Parathyroid adenoma (tissue), 2 donors: ENCODE measurements around the gene REV1.

Experiments
- H2AFZ ChIP-seq: fragments of 300-600 bp; sonication (generic); one replicate; pipeline ENCODE4 v1.7.0; 2017; ENCODE audit warnings: antibody characterized with exemption, mild to moderate bottlenecking
- H3K27ac ChIP-seq: fragments of 300-600 bp; sonication (generic); one replicate; pipeline ENCODE4 v1.7.0; 2017
- H3K27me3 ChIP-seq: fragments of 300-600 bp; sonication (generic); one replicate; pipeline ENCODE4 v1.7.0; 2017; ENCODE audit warnings: low read length; ENCODE audit not compliant: control insufficient read depth, insufficient read depth
- H3K36me3 ChIP-seq: fragments of 300-600 bp; sonication (generic); one replicate; pipeline ENCODE4 v1.7.0; 2017; ENCODE audit warnings: low read length; ENCODE audit not compliant: control insufficient read depth, insufficient read depth
- H3K4me1 ChIP-seq: fragments of 300-600 bp; sonication (generic); one replicate; pipeline ENCODE4 v1.7.0; 2017; ENCODE audit warnings: control low read depth
- H3K4me2 ChIP-seq: fragments of 300-600 bp; sonication (generic); one replicate; pipeline ENCODE4 v1.7.0; 2017; ENCODE audit warnings: low read length
- H3K4me3 ChIP-seq: fragments of 300-600 bp; sonication (generic); one replicate; pipeline ENCODE4 v1.7.0; 2017; ENCODE audit warnings: low read depth, low read length
- H3K79me2 ChIP-seq: fragments of 300-600 bp; sonication (generic); one replicate; pipeline ENCODE4 v1.7.0; 2017; ENCODE audit warnings: control low read depth
- H3K9ac ChIP-seq: fragments of 300-600 bp; sonication (generic); one replicate; pipeline ENCODE4 v1.7.0; 2017; ENCODE audit warnings: mild to moderate bottlenecking
- H3K9me3 ChIP-seq: fragments of 300-600 bp; sonication (generic); one replicate; pipeline ENCODE4 v1.7.0; 2017; ENCODE audit warnings: low read length; ENCODE audit not compliant: control insufficient read depth
- TF ChIP-seq, protein P1 (sequence below): fragments of 300-600 bp; sonication (generic); IDR thresholded peaks from one replicate; pipeline ENCODE4 v1.7.0; 2017; ENCODE audit warnings: antibody characterized with exemption, mild to moderate bottlenecking
- donor health status: primary hyperparathyroidism.

The REV1 gene

DNA sequence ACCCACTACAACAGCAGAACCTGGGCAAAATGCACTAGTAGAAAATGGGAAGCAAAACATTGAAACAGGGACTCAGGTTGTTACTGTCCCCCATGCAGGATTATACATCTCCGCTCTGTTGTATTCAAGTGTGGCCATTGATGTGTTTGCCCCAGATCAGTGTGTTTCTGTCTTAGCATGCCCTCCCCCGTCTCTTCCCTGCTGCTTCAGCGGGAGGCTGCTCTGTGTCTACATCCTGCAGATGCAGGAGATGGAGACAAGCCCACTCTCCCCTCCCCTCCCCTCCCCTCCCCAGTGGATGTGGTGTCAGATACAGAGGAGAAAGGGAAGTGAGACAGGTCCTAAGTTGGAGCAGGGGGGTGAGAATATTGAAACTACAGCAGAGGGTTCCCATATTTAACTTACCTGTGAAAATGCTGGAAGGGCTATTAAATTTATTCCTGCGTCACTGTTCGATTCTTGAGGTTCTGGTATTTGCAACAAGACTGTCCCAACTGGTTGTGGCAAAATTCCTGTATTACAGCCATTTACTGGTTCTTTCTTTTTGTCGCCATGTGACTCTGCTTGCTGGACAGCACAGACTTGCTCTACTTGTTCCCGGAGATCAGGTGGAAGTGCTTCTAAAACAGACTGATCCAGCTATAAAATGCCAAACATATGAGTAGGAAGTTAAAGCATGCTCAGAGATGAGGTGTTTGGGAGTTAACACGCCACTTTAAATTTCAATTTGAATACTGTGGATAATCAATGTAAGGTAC, 85.6 kb downstream of the REV1 start:
- Histone ChIP-seq H3K27ac (no peak overlapping the region), H3K79me2 (no peaks in the 10 kb centered on the region), H3K36me3 (no peaks in the 10 kb centered on the region), H2AFZ (no peak overlapping the region), H3K9ac (no peak overlapping the region), H3K27me3 (no peaks in the 10 kb centered on the region), H3K4me2 (no peak overlapping the region), H3K4me1 (no peaks in the 10 kb centered on the region), H3K9me3 (no peaks in the 10 kb centered on the region), H3K4me3 (no peak overlapping the region)
- TF ChIP-seq, protein P1, sequence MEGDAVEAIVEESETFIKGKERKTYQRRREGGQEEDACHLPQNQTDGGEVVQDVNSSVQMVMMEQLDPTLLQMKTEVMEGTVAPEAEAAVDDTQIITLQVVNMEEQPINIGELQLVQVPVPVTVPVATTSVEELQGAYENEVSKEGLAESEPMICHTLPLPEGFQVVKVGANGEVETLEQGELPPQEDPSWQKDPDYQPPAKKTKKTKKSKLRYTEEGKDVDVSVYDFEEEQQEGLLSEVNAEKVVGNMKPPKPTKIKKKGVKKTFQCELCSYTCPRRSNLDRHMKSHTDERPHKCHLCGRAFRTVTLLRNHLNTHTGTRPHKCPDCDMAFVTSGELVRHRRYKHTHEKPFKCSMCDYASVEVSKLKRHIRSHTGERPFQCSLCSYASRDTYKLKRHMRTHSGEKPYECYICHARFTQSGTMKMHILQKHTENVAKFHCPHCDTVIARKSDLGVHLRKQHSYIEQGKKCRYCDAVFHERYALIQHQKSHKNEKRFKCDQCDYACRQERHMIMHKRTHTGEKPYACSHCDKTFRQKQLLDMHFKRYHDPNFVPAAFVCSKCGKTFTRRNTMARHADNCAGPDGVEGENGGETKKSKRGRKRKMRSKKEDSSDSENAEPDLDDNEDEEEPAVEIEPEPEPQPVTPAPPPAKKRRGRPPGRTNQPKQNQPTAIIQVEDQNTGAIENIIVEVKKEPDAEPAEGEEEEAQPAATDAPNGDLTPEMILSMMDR: no peak

DNA sequence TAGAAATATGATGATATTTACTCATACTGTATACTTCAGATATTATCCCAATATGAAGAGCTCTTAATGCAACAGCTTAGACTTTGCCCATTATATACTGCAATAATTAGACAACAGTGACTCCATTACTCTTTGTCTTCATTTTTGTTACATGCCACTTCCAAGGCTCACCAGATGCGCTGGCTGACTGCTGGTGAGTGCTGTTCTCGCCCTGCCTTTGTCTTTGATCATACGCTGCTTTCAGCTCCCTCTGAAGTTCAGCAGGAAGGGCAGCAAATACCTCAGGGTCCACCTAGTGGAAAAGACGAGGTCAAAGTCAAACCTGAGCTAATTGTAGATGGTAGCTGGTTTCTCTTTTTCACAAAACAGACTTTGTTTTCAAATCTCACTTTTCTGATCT, 86.3 kb downstream of the REV1 start:
- H3K4me3 ChIP-seq: no peak overlapping the region
- H3K9ac ChIP-seq: no peak overlapping the region
- no peaks in the 10 kb centered on the region for H3K4me1 ChIP-seq
- no peaks in the 10 kb centered on the region for H3K79me2 ChIP-seq
- H3K4me2 ChIP-seq: no peak overlapping the region
- H3K27ac ChIP-seq: no peak overlapping the region
- no peaks in the 10 kb centered on the region for H3K36me3 ChIP-seq
- H3K27me3 ChIP-seq: no peaks in the 10 kb centered on the region
- no peaks in the 10 kb centered on the region for H3K9me3 ChIP-seq
- H2AFZ ChIP-seq: no peak overlapping the region
- TF ChIP-seq, protein P1: no peak

DNA sequence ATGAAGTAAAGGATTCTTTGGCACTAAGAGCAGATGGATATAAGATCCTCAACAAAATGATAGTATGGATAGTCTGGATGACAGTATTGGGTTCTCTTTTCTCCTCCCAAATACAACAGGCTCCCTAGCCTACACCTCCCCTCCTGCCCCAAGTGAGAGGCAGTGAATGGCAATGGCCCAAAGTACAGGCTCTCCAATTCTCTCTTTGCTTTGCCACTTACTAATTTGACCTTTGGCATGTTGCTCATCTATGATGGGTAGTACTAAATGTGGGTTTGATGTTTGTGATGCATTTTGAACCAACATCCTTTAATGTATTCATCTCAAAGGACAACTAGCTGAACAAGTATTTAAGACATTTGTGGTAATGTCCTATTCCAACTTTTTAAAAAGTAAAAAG, 86.7 kb downstream of the REV1 start:
- no peak overlapping the region for H3K4me2 ChIP-seq
- no peak overlapping the region for H2AFZ ChIP-seq
- H3K9ac ChIP-seq: no peak overlapping the region
- no peaks in the 10 kb centered on the region for H3K9me3 ChIP-seq
- TF ChIP-seq, protein P1: no peak
- no peak overlapping the region for H3K4me3 ChIP-seq
- H3K27me3 ChIP-seq: no peaks in the 10 kb centered on the region
- H3K4me1 ChIP-seq: no peaks in the 10 kb centered on the region
- H3K36me3 ChIP-seq: no peaks in the 10 kb centered on the region
- no peaks in the 10 kb centered on the region for H3K79me2 ChIP-seq
- H3K27ac ChIP-seq: no peak overlapping the region

DNA sequence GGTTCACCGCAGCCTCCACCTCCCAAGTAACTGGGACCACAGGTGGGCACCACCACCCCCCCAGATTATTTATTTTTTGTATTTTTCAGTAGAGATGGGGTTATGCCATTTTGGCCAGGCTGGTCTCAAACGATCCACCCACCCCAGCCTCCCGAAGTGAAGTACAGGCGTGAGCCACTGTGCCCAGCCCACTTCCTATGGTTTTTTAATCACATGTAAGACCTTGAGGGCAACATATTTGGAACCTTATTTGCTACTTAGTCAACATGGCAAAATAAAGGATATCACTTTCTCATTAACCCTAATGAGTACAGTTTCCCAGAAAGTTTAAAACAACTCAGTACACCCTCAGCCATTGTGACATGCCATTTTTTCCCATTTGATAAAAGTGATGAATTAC, 88.0 kb downstream of the REV1 start:
- TF ChIP-seq, protein P1: no peak
- H2AFZ ChIP-seq: no peak overlapping the region
- no peak overlapping the region for H3K4me2 ChIP-seq
- H3K27me3 ChIP-seq: no peaks in the 10 kb centered on the region
- H3K9me3 ChIP-seq: no peaks in the 10 kb centered on the region
- H3K4me1 ChIP-seq: no peaks in the 10 kb centered on the region
- no peak overlapping the region for H3K4me3 ChIP-seq
- H3K27ac ChIP-seq: no peak overlapping the region
- no peaks in the 10 kb centered on the region for H3K79me2 ChIP-seq
- H3K36me3 ChIP-seq: no peaks in the 10 kb centered on the region
- H3K9ac ChIP-seq: no peak overlapping the region

DNA sequence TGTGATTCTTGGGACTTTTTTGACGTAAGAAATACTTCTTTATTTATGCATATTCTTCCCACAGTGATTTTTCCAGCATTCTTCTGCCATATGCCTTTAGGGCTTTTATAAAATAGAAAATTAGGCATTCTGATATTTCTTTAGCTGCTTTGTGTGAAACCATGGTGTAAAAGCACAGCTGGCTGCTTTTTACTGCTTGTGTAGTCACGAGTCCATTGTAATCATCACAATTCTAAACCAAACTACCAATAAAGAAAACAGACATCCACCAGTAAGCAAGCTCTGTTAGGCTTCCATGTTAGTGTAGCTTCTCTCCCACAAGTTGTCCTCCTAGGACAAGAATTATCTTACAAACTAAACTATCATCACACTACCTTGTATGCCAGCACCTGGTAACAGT, 90.0 kb downstream of the REV1 start:
- Histone ChIP-seq H3K79me2 (no peaks in the 10 kb centered on the region), H2AFZ (no peak overlapping the region), H3K27ac (no peak overlapping the region), H3K4me3 (no peak overlapping the region), H3K4me1 (no peaks in the 10 kb centered on the region), H3K9ac (no peak overlapping the region), H3K27me3 (no peaks in the 10 kb centered on the region), H3K9me3 (no peaks in the 10 kb centered on the region), H3K4me2 (no peak overlapping the region), H3K36me3 (no peaks in the 10 kb centered on the region)
- TF ChIP-seq, protein P1: no peak
